Measurements from ENCODE around the gene CCDC8. TPM values are rescaled to one million over a fixed set of nuclear protein-coding genes. Genes with fewer than 3 reads are reported as not detected.
"Not testable (repeated sequence)": the region's sequence is repeated elsewhere in the genome, so short reads cannot be mapped to it uniquely, and the experiment has no call there.

Gene CCDC8
- total RNA-seq, 2 experiments from 2014 or later, result not detected

DNA sequence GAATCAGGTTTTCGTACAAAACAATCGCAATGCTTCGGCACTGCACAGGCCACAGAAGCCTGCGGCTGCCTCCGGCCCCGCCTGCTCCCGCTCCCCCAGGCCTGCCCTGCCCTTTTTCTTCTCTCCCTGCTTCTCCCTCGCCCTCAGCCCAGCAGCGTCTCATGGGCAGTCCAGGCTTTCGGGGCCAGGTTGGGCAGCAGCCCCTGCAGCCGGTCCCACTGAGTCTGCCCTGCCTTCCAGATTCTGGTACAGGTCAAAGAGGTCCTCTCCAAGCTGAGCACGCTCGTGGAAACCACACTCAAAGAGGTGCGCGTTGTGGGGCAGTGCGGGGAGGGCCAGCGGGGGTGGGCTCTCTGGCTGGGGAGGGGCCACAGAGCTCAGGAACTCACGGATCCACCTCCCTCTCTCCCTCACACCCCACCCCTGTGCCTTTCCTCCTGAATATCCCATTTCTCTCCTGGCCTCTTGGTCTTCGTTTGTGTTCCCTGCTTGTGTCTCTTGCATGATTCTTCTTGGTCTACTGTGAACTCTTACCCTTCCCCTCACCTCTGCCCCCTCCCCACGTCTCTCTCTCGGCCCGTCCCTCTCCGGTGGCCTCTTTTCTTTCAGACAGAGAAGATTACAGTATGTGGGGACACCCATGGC, 30.1 kb downstream of the CCDC8 start:
- intact Hi-C loops (cut with micrococcal nuclease), result no loop called here
- H3K36me3 Mint-ChIP-seq (ENCODE audit: low read depth), result peaks cover 52% of the 10 kb centered on the region
- H3K9me3 Mint-ChIP-seq, result no peaks in the 10 kb centered on the region
- no peaks in the 10 kb centered on the region for H3K27me3 Mint-ChIP-seq (ENCODE audit: low read depth)
- H3K27ac Mint-ChIP-seq, result no peak overlapping the region
- CTCF ChIA-PET, result interaction anchor here (0.5 to 0.6 kb wide), 2 partner anchors 9 to 37 kb away, joined by 3 read pairs; no protein-coding TSS in a partner anchor
- no peaks in the 10 kb centered on the region for H3K4me1 Mint-ChIP-seq (ENCODE audit: low read depth)
- no peak for DNase-seq
- no peak overlapping the region for H3K4me3 Mint-ChIP-seq

GRCh38 chr19:46381756-46382345, 31.5 kb downstream of the CCDC8 start:
- intact Hi-C loops (cut with micrococcal nuclease), result no loop called here
- no peaks in the 10 kb centered on the region for H3K9me3 Mint-ChIP-seq
- no peak overlapping the region for H3K4me3 Mint-ChIP-seq
- peaks cover 42% of the 10 kb centered on the region for H3K36me3 Mint-ChIP-seq (ENCODE audit: low read depth)
- H3K4me1 Mint-ChIP-seq (ENCODE audit: low read depth), result no peaks in the 10 kb centered on the region
- no peak for DNase-seq
- H3K27me3 Mint-ChIP-seq (ENCODE audit: low read depth), result no peaks in the 10 kb centered on the region
- CTCF ChIA-PET, result no interaction called here
- no peak overlapping the region for H3K27ac Mint-ChIP-seq

GRCh38 chr19:46381346-46381745, 32.0 kb downstream of the CCDC8 start:
- CTCF ChIA-PET, result no interaction called here
- no peak for DNase-seq

DNA sequence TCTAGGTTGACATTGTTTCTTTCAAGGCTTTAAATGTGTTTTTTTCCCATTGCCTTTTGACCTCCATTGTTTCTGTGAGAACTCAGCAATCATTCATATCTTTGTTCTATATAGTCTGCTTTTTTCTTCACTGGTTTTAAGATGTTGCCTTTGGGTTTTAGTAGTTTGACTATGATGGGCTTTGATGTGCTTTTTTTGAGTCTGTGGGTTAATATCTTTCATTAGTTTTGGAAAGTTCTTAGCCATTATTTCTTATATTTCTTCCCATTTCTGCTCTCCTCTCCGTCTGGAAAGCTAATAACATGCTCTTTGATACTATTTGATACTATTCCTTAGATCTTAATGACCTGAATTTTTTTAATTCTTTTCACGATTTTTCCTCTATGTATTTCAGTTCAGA, 32.7 kb downstream of the CCDC8 start:
- DNase-seq, result no peak
- intact Hi-C loops (cut with micrococcal nuclease), result no loop called here
- no peak overlapping the region for H3K27ac Mint-ChIP-seq
- H3K36me3 Mint-ChIP-seq (ENCODE audit: low read depth), result peaks cover 45% of the 10 kb centered on the region
- no peaks in the 10 kb centered on the region for H3K27me3 Mint-ChIP-seq (ENCODE audit: low read depth)
- CTCF ChIA-PET, result interaction anchor here (0.6 kb wide), 1 partner anchor 691 kb away, joined by 4 read pairs; no protein-coding TSS in a partner anchor
- H3K4me3 Mint-ChIP-seq, result no peak overlapping the region
- H3K9me3 Mint-ChIP-seq, result no peaks in the 10 kb centered on the region
- H3K4me1 Mint-ChIP-seq (ENCODE audit: low read depth), result no peaks in the 10 kb centered on the region

More at GRCh38 chr19:46381346-46381745, 32.0 kb downstream of the CCDC8 start:
- peaks cover 43% of the 10 kb centered on the region for H3K36me3 Mint-ChIP-seq (ENCODE audit: low read depth)
- H3K4me1 Mint-ChIP-seq (ENCODE audit: low read depth), result no peaks in the 10 kb centered on the region
- no peaks in the 10 kb centered on the region for H3K27me3 Mint-ChIP-seq (ENCODE audit: low read depth)
- H3K4me3 Mint-ChIP-seq, result no peak overlapping the region
- no peak overlapping the region for H3K27ac Mint-ChIP-seq
- H3K9me3 Mint-ChIP-seq, result no peaks in the 10 kb centered on the region
- intact Hi-C loops (cut with micrococcal nuclease), result no loop called here

DNA sequence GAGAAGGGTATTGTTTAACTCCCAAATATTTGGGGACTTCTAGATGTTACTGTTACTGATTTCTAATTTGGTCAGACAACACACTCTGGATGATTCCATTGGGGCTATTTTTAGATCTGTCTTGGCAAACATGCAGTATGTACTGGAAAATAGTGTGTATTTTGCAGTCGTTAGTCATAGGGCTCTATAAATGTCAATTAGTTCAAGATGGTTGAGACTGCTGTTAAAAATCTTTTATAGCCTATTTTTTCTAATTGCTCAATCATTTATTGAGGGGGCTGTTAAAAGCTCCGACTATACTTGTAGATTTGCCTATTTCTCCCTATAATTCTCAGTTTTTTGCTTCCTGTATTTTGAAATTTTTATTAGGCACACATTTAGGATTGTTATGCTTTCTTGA, 35.1 kb downstream of the CCDC8 start:
- CTCF ChIA-PET, result interaction anchor here (0.7 kb wide), 2 partner anchors 113 to 254 kb away, joined by 3 read pairs; no protein-coding TSS in a partner anchor
- no peaks in the 10 kb centered on the region for H3K9me3 Mint-ChIP-seq
- no peak overlapping the region for H3K27ac Mint-ChIP-seq
- H3K27me3 Mint-ChIP-seq (ENCODE audit: low read depth), result no peaks in the 10 kb centered on the region
- no peaks in the 10 kb centered on the region for H3K4me1 Mint-ChIP-seq (ENCODE audit: low read depth)
- DNase-seq, result no peak
- H3K36me3 Mint-ChIP-seq (ENCODE audit: low read depth), result peaks cover 40% of the 10 kb centered on the region
- intact Hi-C loops (cut with micrococcal nuclease), result no loop called here
- H3K4me3 Mint-ChIP-seq, result no peak overlapping the region

GRCh38 chr19:46376241-46377153, 36.9 kb downstream of the CCDC8 start:
- DNase-seq, result no peak
- intact Hi-C loops (cut with micrococcal nuclease), result no loop called here
- Mint-ChIP-seq H3K36me3 (ENCODE audit: low read depth) (peaks cover 28% of the 10 kb centered on the region), H3K27ac (no peak overlapping the region), H3K4me1 (ENCODE audit: low read depth) (peaks cover 8% of the 10 kb centered on the region), H3K4me3 (no peak overlapping the region), H3K27me3 (ENCODE audit: low read depth) (no peaks in the 10 kb centered on the region), H3K9me3 (no peaks in the 10 kb centered on the region)
- CTCF ChIA-PET, result no interaction called here

DNA sequence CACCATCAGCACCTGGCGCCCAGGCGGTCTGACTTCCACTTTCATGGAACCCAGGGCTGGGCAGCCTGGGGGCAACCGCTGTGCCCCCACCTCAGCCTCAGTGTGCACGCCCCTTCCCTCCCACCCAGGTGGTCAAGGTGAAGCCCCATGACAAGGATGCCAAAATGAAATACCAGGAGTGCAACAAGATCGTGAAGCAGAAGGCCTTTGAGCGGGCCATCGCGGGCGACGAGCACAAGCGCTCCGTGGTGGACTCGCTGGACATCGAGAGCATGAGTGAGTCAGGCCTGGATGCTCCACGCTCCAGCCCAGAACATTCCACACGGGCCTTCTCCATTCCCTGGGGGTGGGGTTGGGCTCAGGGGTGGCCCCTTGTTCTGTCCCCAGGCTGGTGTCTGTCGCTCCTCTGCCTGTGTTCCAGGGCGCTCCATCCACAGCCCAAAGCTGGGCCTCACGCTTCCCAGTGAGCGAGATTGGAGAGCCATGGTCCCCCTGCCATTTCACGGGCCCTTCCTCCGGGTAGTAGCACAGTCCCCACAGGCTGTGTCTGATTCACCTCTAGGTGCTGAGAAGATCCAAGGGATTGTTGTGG, 37.8 kb downstream of the CCDC8 start:
- Mint-ChIP-seq H3K4me1 (ENCODE audit: low read depth) (peaks cover 15% of the 10 kb centered on the region), H3K36me3 (ENCODE audit: low read depth) (peaks cover 21% of the 10 kb centered on the region)
- intact Hi-C loops (cut with micrococcal nuclease); CTCF ChIA-PET; H3K27me3 Mint-ChIP-seq (ENCODE audit: low read depth); DNase-seq; H3K4me3 Mint-ChIP-seq; H3K27ac Mint-ChIP-seq; H3K9me3 Mint-ChIP-seq: not testable (repeated sequence)

DNA sequence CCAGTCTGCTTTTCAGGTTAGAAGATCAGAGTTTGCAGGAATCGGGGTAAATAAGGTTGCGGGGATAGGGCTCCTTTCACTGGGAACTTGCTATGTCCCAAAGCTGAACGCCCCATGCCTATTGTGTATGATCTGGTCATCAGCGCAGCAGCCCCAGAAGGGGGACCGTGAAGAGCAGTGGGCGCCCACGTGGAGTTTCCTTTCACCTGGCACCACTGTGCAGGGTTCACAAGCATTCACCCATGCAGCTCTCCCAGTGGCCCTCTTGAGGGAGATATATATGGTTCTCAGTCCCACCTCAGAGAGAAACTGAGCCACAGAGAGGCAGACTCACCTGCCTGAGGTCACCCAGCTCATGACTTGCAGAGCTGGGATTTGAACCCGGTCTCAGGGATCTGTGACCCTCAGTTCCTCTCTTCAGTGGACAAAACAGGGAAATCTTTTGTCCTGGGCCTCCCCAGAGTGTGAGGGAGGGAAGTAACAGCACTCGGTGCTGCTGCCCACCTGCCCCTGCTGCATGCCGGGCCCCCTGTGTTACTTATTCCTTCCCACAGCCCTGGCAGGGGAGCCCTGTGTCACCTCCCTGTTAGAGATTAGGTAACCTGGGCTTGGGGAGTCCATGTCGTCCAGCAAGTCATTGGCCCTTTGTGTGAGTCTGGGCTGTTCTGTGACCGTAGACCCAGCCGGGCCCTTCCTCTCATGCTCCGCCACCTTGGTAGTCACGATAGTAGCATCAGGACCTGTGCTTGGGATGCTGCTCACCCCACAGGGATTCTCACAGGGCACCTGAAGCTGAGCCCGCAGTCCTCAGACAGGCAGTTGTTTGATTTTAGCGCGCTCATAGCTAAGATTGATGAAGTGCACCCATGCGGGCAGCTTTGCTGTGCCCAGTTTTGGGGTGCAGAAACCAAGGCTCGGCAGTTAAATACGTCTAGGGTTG, 38.6 kb downstream of the CCDC8 start:
- CTCF ChIA-PET, result interaction anchor here (0.6 kb wide), 1 partner anchor 8 kb away, joined by 3 read pairs; no protein-coding TSS in a partner anchor
- Mint-ChIP-seq H3K36me3 (ENCODE audit: low read depth) (peaks cover 17% of the 10 kb centered on the region), H3K4me1 (ENCODE audit: low read depth) (peaks cover 15% of the 10 kb centered on the region), H3K9me3 (no peaks in the 10 kb centered on the region), H3K4me3 (no peak overlapping the region), H3K27me3 (ENCODE audit: low read depth) (no peaks in the 10 kb centered on the region), H3K27ac (no peak overlapping the region)
- no peak for DNase-seq
- intact Hi-C loops (cut with micrococcal nuclease), result no loop called here

DNA sequence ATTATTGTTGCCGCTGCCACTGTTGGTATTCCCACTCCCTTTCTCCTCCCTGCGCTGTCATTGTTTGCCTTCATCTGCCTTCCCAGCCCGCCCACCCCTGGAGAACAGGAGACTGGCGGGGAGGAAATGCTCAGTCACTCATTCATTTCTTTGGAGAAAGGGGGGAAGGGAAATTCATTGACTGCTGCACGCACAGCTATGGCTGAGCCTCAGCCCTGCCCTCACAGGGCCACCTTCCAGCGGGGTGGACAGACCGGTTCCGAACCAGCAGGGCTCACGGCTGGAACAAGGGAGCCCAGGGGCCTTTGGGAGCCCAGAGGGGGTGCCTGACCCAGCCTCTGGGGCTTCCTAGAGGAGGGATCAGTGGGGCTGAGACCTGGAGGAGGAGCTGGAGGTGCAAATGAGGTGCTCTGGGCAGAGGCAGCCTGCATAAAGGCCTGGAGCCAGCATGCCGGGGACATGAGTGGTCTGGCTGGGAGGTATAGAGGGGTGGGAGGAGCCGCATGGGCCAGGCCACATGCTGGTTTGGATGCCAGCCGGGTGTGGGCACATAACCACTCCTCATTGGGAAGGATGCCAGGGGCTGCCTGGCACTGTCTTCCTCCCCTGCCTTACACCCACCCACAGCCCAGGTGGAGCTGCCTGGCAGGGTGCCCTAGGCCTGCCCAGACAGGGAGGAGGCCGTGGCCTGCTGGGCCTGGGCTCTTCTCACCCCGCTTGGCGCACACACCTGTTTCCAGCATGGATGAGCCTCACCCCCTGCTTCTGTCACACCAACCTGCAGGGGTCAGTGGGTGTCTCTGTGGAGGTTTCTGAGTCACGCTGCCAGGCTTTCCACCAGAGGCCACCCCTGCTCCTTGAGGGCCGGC, 39.6 kb downstream of the CCDC8 start:
- Mint-ChIP-seq H3K4me3 (no peak overlapping the region), H3K27ac (no peak overlapping the region), H3K9me3 (no peaks in the 10 kb centered on the region), H3K4me1 (ENCODE audit: low read depth) (peaks cover 17% of the 10 kb centered on the region), H3K27me3 (ENCODE audit: low read depth) (no peaks in the 10 kb centered on the region), H3K36me3 (ENCODE audit: low read depth) (peaks cover 11% of the 10 kb centered on the region)
- DNase-seq, result no peak
- CTCF ChIA-PET, result interaction anchor here (0.6 kb wide), 1 partner anchor 9 kb away, joined by 3 read pairs; no protein-coding TSS in a partner anchor
- intact Hi-C loops (cut with micrococcal nuclease), result no loop called here

DNA sequence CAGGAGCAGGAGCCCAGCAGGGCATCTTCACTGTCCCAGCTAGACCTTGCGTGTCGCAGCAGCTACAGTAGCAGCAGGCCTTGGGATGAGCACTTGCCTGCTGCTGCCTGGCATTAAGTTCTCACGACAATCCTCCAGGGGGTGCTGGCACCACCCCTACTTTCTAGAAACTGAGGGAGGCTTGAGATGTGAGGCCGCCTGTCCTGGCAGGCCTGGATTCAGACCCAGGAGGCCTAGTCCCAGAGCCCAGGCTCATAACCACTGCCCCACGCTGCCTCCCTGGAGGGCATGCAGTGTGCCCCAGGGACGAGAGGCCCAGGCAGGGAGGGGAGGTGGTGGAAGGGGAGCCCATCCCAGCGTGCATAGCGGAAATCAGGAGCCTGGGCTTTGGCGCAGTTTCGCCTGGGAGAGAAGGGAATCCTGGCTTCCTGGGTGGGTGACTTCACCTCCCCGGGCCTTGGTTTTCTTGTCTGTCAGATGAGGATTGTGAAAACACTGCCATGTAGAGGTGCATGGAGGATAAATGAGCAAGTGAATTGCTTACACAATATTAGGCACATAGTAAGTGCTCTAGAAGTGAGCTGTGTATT, 40.4 kb downstream of the CCDC8 start:
- CTCF ChIA-PET, result no interaction called here
- peaks cover 10% of the 10 kb centered on the region for H3K36me3 Mint-ChIP-seq (ENCODE audit: low read depth)
- no peaks in the 10 kb centered on the region for H3K9me3 Mint-ChIP-seq
- no peak for DNase-seq
- no peak overlapping the region for H3K27ac Mint-ChIP-seq
- no peak overlapping the region for H3K4me3 Mint-ChIP-seq
- intact Hi-C loops (cut with micrococcal nuclease), result no loop called here
- peaks cover 17% of the 10 kb centered on the region for H3K4me1 Mint-ChIP-seq (ENCODE audit: low read depth)
- no peaks in the 10 kb centered on the region for H3K27me3 Mint-ChIP-seq (ENCODE audit: low read depth)
